ENCODE measurements around the gene TTC28.

The TTC28 gene

GRCh38 chr22:27989758-27990450 lies 689.7 kb downstream of the TTC28 start:
- ChIA-PET POLR2A (no interaction called here), CTCF (interaction anchor here (1.2 to 1.5 kb wide), 6 partner anchors 9 to 109 kb away, joined by 3 to 5 read pairs (median 3); no protein-coding TSS in a partner anchor)
- DNase-seq (ENCODE audit: extremely low spot score), result no peak
- no peak for TF ChIP-seq CTCF (IDR thresholded peaks at IDR 0.05; ENCODE audit: control extremely low read depth, extremely low read depth, low read depth, missing control alignments)

GRCh38 chr22:27988704-27989103 lies 690.9 kb downstream of the TTC28 start:
- POLR2A ChIA-PET, result no interaction called here
- no peak for TF ChIP-seq CTCF (IDR thresholded peaks at IDR 0.05; ENCODE audit: control extremely low read depth, extremely low read depth, low read depth, missing control alignments)

GRCh38 chr22:27987557-27987956 lies 692.1 kb downstream of the TTC28 start:
- ChIA-PET CTCF (interaction anchor here (0.7 to 1.0 kb wide), 2 partner anchors 23 to 106 kb away, joined by 3 read pairs; no protein-coding TSS in a partner anchor), POLR2A (no interaction called here)
- no peak for DNase-seq (ENCODE audit: extremely low spot score)
- no peak for TF ChIP-seq CTCF (IDR thresholded peaks at IDR 0.05; ENCODE audit: control extremely low read depth, extremely low read depth, low read depth, missing control alignments)

More at GRCh38 chr22:27988704-27989103, 690.9 kb downstream of the TTC28 start:
- CTCF ChIA-PET, result interaction anchor here (1.0 to 1.5 kb wide), 3 partner anchors 10 to 63 kb away, joined by 3 read pairs; no protein-coding TSS in a partner anchor
- DNase-seq (ENCODE audit: extremely low spot score), result no peak

- CTCF ChIA-PET, result interaction anchor here (0.7 kb wide), 1 partner anchor 105 kb away, joined by 3 read pairs; no protein-coding TSS in a partner anchor
- POLR2A ChIA-PET, result no interaction called here
- no peak for DNase-seq (ENCODE audit: extremely low spot score)
- TF ChIP-seq CTCF (IDR thresholded peaks at IDR 0.05; ENCODE audit: control extremely low read depth, extremely low read depth, low read depth, missing control alignments), result no peak
Observed at GRCh38 chr22:27986937-27987336, 692.7 kb downstream of the TTC28 start.

- DNase-seq (ENCODE audit: extremely low spot score), result no peak
- no peak for TF ChIP-seq CTCF (IDR thresholded peaks at IDR 0.05; ENCODE audit: control extremely low read depth, extremely low read depth, low read depth, missing control alignments)
- ChIA-PET CTCF (no interaction called here), POLR2A (no interaction called here)
Observed at GRCh38 chr22:27986459-27986858, 693.2 kb downstream of the TTC28 start.

GRCh38 chr22:27985323-27986275 lies 694.0 kb downstream of the TTC28 start:
- CTCF ChIA-PET, result no interaction called here
- POLR2A ChIA-PET, result no interaction called here
- no peak for DNase-seq (ENCODE audit: extremely low spot score)
- no peak for TF ChIP-seq CTCF (IDR thresholded peaks at IDR 0.05; ENCODE audit: control extremely low read depth, extremely low read depth, low read depth, missing control alignments)

Measured in GM10248 (cell line).